ENCODE results near the gene CASS4. TPM values are rescaled to one million over a fixed set of nuclear protein-coding genes. Genes with fewer than 3 reads are reported as not detected.

Gene CASS4
- polyA plus RNA-seq, 2 of the 4 experiments (the other 2 are of a cell fraction): 0.09 TPM

- POLR2A ChIA-PET: no interaction called here
- TF ChIP-seq SMC3 (IDR thresholded peaks at IDR 0.05) (no peak), CHD4 (IDR thresholded peaks at IDR 0.05; ENCODE audit: borderline replicate concordance) (no peak), BHLHE40 (IDR thresholded peaks at IDR 0.05; ENCODE audit: low read depth, low read length) (no peak), HES2 (IDR thresholded peaks at IDR 0.05) (no peak), RARB (CRISPR knock-in tag; IDR thresholded peaks at IDR 0.05) (no peak), TP53 (CRISPR knock-in tag; IDR thresholded peaks at IDR 0.05) (no peak), POLR2A (IDR thresholded peaks at IDR 0.05; ENCODE audit: low read length) (no peak), CEBPB (IDR thresholded peaks at IDR 0.05) (no peak), HDAC2 (IDR thresholded peaks at IDR 0.05) (no peak), FOXS1 (CRISPR knock-in tag; IDR thresholded peaks at IDR 0.05) (no peak), RFX5 (IDR thresholded peaks at IDR 0.05) (no peak), REST (IDR thresholded peaks at IDR 0.05) (no peak), CBX2 (IDR thresholded peaks at IDR 0.05; ENCODE audit: borderline replicate concordance, low read depth) (no peak), USF2 (IDR thresholded peaks at IDR 0.05) (no peak), PBX3 (IDR thresholded peaks at IDR 0.05) (no peak), NPAS2 (CRISPR knock-in tag; IDR thresholded peaks at IDR 0.05; ENCODE audit: borderline replicate concordance) (no peak), ELK1 (IDR thresholded peaks at IDR 0.05; ENCODE audit: low read depth, low read length) (no peak), MAX (IDR thresholded peaks at IDR 0.05) (no peak), RNF2 (IDR thresholded peaks at IDR 0.05; ENCODE audit: borderline replicate concordance, low read depth) (no peak), HMGXB4 (CRISPR knock-in tag; IDR thresholded peaks at IDR 0.05; ENCODE audit: borderline replicate concordance) (no peak)
- no peaks in the 10 kb centered on the region for H3K9me3 ChIP-seq
- no peak for DNase-seq (ENCODE audit: low read depth in 1 of 2, low spot score in 1 of 2)
- CTCF ChIA-PET: interaction anchor here (0.9 to 2.2 kb wide), 4 partner anchors 12 to 55 kb away, joined by 3 to 7 read pairs (median 4); no protein-coding TSS in a partner anchor
- no peak overlapping the region for H3K4me2 ChIP-seq
- ATAC-seq: no peak
- H3K4me3 ChIP-seq: no peak overlapping the region
- no peak overlapping the region for H3K27ac ChIP-seq
- 88% methylated on average over 4 of the region's 4 CpGs for WGBS (ENCODE audit: missing lambda C conversion rate)
- FAIRE-seq: no peak
- H3K4me1 ChIP-seq: peaks cover 17% of the 10 kb centered on the region
Observed at GRCh38 chr20:56395166-56395565, 16.9 kb upstream of the CASS4 start.
